Left renal pelvis (tissue), 4 donors: ENCODE measurements around the gene TNFSF13. TPM values are rescaled to one million over a fixed set of nuclear protein-coding genes. Genes with fewer than 3 reads are reported as not detected.

Source experiments
- DNase-seq, 4 donors: peaks; one replicate each; pipeline ENCODE4 v3.0.0-alpha.2; 2013; ENCODE audit warnings: low read depth in 4 of 4, low spot score in 3 of 4
- polyA plus RNA-seq, 4 donors: library from polyadenylated mRNA; unstranded; fragments of 120-200 nt; gene quantifications; one replicate each; pipeline ENCODE4 v1.2.1, GENCODE V29; 2013; ENCODE audit not compliant: insufficient read length in 4 of 4

TNFSF13 gene, protein sequence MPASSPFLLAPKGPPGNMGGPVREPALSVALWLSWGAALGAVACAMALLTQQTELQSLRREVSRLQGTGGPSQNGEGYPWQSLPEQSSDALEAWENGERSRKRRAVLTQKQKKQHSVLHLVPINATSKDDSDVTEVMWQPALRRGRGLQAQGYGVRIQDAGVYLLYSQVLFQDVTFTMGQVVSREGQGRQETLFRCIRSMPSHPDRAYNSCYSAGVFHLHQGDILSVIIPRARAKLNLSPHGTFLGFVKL
- 10 to 100 TPM in 3 of 4 donors, 1 to 10 TPM in 1; 7.1 to 15.7 (median 12.7) TPM for polyA plus RNA-seq

DNA sequence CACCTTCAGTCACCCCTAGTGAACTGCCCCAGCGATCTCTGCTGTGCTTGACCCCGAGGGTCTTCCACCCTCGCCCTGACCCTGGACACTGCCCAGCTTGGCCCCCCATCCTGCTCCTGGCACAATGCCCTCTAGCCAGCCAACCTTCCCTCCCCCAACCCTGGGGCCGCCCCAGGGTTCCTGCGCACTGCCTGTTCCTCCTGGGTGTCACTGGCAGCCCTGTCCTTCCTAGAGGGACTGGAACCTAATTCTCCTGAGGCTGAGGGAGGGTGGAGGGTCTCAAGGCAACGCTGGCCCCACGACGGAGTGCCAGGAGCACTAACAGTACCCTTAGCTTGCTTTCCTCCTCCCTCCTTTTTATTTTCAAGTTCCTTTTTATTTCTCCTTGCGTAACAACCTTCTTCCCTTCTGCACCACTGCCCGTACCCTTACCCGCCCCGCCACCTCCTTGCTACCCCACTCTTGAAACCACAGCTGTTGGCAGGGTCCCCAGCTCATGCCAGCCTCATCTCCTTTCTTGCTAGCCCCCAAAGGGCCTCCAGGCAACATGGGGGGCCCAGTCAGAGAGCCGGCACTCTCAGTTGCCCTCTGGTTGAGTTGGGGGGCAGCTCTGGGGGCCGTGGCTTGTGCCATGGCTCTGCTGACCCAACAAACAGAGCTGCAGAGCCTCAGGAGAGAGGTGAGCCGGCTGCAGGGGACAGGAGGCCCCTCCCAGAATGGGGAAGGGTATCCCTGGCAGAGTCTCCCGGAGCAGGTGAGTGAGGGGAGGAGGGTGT lies at the start of gene TNFSF13:
TNFSF13 (plus strand) TSS at position 207 of the 776 bp plus-strand sequence; CDS start at position 497, 290 bp downstream.
- no peak for DNase-seq

GRCh38 chr17:7508846-7509245 lies 49.7 kb upstream of the TNFSF13 start:
- DNase-seq, result no peak

GRCh38 chr17:7509937-7510336 lies 48.6 kb upstream of the TNFSF13 start:
- DNase-seq, result no peak

GRCh38 chr17:7511108-7511507 lies 47.4 kb upstream of the TNFSF13 start:
- DNase-seq, result no peak

DNA sequence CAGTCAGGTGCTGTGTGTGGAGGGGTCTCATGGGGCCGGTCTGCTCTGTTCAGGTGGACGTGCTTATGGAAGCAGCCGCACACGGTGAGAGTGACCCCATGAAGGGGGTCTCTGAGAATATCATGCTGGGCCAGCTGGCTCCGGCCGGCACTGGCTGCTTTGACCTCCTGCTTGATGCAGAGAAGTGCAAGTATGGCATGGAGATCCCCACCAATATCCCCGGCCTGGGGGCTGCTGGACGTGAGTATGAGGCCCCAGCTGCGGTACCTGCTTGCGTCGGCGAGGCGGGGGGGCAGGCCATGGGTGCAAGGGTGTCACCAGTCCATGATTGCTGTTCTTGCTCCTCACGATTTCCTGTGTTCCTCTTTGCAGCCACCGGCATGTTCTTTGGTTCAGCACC lies 46.4 kb upstream of the TNFSF13 start:
- DNase-seq, result no peak

GRCh38 chr17:7512824-7513540 lies 45.6 kb upstream of the TNFSF13 start:
- DNase-seq, result no peak

- DNase-seq, result no peak
Measured at GRCh38 chr17:7513850-7514419, 44.6 kb upstream of the TNFSF13 start.

GRCh38 chr17:7515911-7516610 lies 42.5 kb upstream of the TNFSF13 start:
- no peak for DNase-seq

- DNase-seq, result no peak
Measured at GRCh38 chr17:7523033-7523432, 35.5 kb upstream of the TNFSF13 start.

GRCh38 chr17:7528842-7529241 lies 29.7 kb upstream of the TNFSF13 start:
- DNase-seq, result no peak

GRCh38 chr17:7530023-7530900 lies 28.3 kb upstream of the TNFSF13 start:
- no peak for DNase-seq

DNA sequence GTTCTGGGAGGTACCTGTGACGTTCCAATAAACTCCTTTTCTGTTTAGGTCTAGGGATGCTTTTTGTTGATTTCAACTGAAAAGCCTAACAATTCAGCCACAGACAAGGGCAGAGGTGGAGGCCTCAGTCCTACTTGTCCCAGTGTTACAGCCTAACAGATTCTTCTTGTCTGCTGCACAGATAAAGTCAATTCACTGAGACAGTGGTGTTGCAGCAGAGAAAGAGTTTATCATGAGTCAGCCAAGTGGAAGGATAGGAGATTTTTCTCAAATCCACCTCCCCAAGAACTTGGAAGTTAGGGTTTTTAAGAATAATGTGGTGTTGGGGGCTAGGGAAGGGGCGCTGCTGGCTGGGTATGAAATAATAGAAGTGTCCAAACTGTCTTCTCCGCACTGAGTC lies 20.5 kb upstream of the TNFSF13 start:
- no peak for DNase-seq

GRCh38 chr17:7538891-7539545 lies 19.5 kb upstream of the TNFSF13 start:
- no peak for DNase-seq

DNA sequence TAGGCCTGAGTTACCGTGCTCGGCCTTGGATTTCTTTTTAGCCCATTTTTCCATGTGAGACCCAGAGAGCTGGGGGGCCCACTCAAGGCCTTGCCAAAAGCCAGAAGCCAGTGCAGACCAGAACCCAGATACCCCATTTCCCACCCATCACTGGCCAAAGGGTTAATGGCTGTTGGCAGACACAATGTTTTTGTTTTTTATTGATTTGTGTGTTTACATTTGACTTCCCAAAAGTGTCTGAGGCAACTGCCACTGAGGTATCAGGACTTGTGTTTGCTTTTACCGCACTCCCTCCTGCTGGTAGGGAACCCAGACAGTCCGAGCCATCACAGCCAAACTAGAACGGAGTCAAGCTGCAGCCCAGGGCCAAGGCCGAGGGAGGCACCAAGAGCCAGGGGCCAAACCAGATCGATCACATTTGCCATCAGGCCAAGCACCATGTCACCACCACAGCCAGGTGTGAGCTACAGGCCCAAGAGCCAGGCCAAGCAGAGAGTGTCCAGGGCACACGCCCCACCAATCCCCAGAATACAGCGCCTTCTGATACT lies 17.4 kb upstream of the TNFSF13 start:
- no peak for DNase-seq

- DNase-seq, result no peak
Measured at GRCh38 chr17:7544911-7545310, 13.6 kb upstream of the TNFSF13 start.

GRCh38 chr17:7548585-7549400 lies 9.8 kb upstream of the TNFSF13 start, which contains the start of gene TNFSF12:
TSS of gene TNFSF12 (plus strand) at chr17:7549058. CDS start at chr17:7549154, 96 bp downstream.
- no peak for DNase-seq

DNA sequence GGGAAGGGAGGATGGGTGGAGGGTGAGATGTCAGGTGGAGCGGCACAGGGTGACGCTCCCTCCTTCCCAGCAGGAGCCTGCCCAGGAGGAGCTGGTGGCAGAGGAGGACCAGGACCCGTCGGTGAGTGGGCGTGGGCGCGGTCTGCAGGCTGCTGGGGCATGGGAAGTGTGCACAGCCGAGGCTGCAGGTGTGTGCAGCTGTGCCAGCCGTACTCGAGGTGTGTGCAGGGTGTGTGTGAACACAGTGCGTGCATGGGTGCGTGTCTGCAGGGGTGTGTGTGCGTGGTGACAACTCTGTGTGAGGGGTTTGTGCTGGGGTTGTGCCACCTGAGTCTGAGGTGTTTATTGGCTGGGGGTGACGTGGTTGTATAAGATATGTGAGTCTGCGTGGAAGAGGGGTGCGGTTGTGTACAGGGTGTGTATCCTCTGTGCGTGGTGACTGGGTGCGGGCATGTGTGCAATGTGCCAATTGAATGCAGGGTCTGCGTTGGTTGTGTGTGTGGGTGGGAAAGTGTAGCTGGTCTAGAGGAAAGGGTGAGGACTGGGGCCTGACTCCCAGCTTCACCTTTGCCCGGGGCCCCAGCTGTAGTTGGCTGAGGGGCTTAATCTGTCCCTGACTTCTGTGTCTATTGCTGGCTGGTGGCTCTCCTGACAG lies 9.0 kb upstream of the TNFSF13 start:
- DNase-seq, result no peak
